ENCODE data around the gene SLC7A6. TPM values are rescaled to one million over a fixed set of nuclear protein-coding genes. Genes with fewer than 3 reads are reported as not detected.

Gene SLC7A6
- total RNA-seq, 4 donors from 2014 or later = 20.6 to 145 (median 31.4) TPM

GRCh38 chr16:68244903-68245853, 19.1 kb upstream of the SLC7A6 start, which contains the start of gene PLA2G15:
Gene PLA2G15 (plus strand): TSS chr16:68245373. CDS start chr16:68245427, 54 bp downstream.
- intact Hi-C loops (cut with DNase I; ENCODE audit: low total_unique reads) (no loop called here), in situ Hi-C loops (cut with MboI; ENCODE audit: low pct_ligation_motif_present in 1 of 4, low pct_unique_long_range_greater_than_20kb in 1 of 4, low sequenced_read_pairs in 3 of 4) (loop anchor here in 1 of 4 donors (25.0 kb wide), 1 partner anchor 158 kb away; the partner anchor contains the start of gene NFATC3)
- DNase-seq = peak; percentile 98
- Histone ChIP-seq H3K9me3 (no peaks in the 10 kb centered on the region), H3K4me3 (peak within 1 kb of the TSS; percentile 67 to 84 (median 68)), H3K36me3 (no peaks in the 10 kb centered on the region), H3K27me3 (no peaks in the 10 kb centered on the region), H3K4me1 (peaks cover 18 to 30% (median 21%) of the 10 kb centered on the region in 4 donors), H3K27ac (peak within 1 kb of the TSS; percentile 61 to 79 (median 76))
- WGBS, 2 donors (ENCODE audit: low coverage in 1 of 2) = 1% methylated on average over 62 of the region's 75 CpGs; no CpG with 5 or more reads in 1 of the 2 donors
- peak; percentile 64 for TF ChIP-seq POLR2A (IDR thresholded peaks at IDR 0.05)
- no peak for TF ChIP-seq EP300 (IDR thresholded peaks at IDR 0.05; ENCODE audit: low read depth)
- peak; percentile 62 to 82 (median 78) for TF ChIP-seq POLR2AphosphoS5 (IDR thresholded peaks at IDR 0.05)
- TF ChIP-seq CTCF (IDR thresholded peaks at IDR 0.05) = no peak

GRCh38 chr16:68246121-68246520, 18.2 kb upstream of the SLC7A6 start:
- in situ Hi-C loops (cut with MboI; ENCODE audit: low pct_ligation_motif_present in 1 of 4, low pct_unique_long_range_greater_than_20kb in 1 of 4, low sequenced_read_pairs in 3 of 4) = loop anchor here in 1 of 4 donors (25.0 kb wide), 1 partner anchor 159 kb away; the partner anchor contains the start of gene NFATC3
- Histone ChIP-seq H3K27ac (peak overlapping the region in 3 of 4 donors; percentile 43 to 77 (median 50)), H3K9me3 (no peaks in the 10 kb centered on the region), H3K36me3 (peaks cover 0 to 7% (median 0%) of the 10 kb centered on the region in 4 donors), H3K27me3 (no peaks in the 10 kb centered on the region), H3K4me1 (peaks cover 16 to 28% (median 21%) of the 10 kb centered on the region in 4 donors), H3K4me3 (peak overlapping the region in 2 of 4 donors; percentile 8 to 70)
- TF ChIP-seq POLR2AphosphoS5 (IDR thresholded peaks at IDR 0.05) (no peak), EP300 (IDR thresholded peaks at IDR 0.05; ENCODE audit: low read depth) (no peak), POLR2A (IDR thresholded peaks at IDR 0.05) (no peak), CTCF (IDR thresholded peaks at IDR 0.05) (no peak)
- DNase-seq = no peak
- 91% methylated on average over 7 of the region's 7 CpGs; no CpG with 5 or more reads in 1 of the 2 donors for WGBS, 2 donors (ENCODE audit: low coverage in 1 of 2)
- intact Hi-C loops (cut with DNase I; ENCODE audit: low total_unique reads) = no loop called here

- Histone ChIP-seq H3K27me3 (no peaks in the 10 kb centered on the region), H3K27ac (peak overlapping the region in 2 of 4 donors; percentile 43 to 77), H3K4me1 (peaks cover 16 to 28% (median 21%) of the 10 kb centered on the region in 4 donors), H3K36me3 (peaks cover 0 to 7% (median 0%) of the 10 kb centered on the region in 4 donors), H3K4me3 (peak overlapping the region in 1 of 4 donors; percentile 70), H3K9me3 (no peaks in the 10 kb centered on the region)
- TF ChIP-seq POLR2A (IDR thresholded peaks at IDR 0.05) (no peak), EP300 (IDR thresholded peaks at IDR 0.05; ENCODE audit: low read depth) (no peak), POLR2AphosphoS5 (IDR thresholded peaks at IDR 0.05) (no peak), CTCF (IDR thresholded peaks at IDR 0.05) (no peak)
- in situ Hi-C loops (cut with MboI; ENCODE audit: low pct_ligation_motif_present in 1 of 4, low pct_unique_long_range_greater_than_20kb in 1 of 4, low sequenced_read_pairs in 3 of 4) (loop anchor here in 1 of 4 donors (25.0 kb wide), 1 partner anchor 159 kb away; the partner anchor contains the start of gene NFATC3), intact Hi-C loops (cut with DNase I; ENCODE audit: low total_unique reads) (no loop called here)
- 88 to 89% methylated on average over 3 to 5 of the region's 5 CpGs for WGBS, 2 donors (ENCODE audit: low coverage in 1 of 2)
- DNase-seq = no peak
Observed at GRCh38 chr16:68246666-68247065, 17.7 kb upstream of the SLC7A6 start.

GRCh38 chr16:68247400-68247799, 16.9 kb upstream of the SLC7A6 start:
- Histone ChIP-seq H3K4me3 (no peak overlapping the region), H3K27me3 (no peaks in the 10 kb centered on the region), H3K9me3 (no peaks in the 10 kb centered on the region), H3K36me3 (peaks cover 0 to 7% (median 0%) of the 10 kb centered on the region in 4 donors), H3K4me1 (peaks cover 16 to 28% (median 21%) of the 10 kb centered on the region in 4 donors), H3K27ac (peak overlapping the region in 3 of 4 donors; percentile 3 to 11 (median 10))
- intact Hi-C loops (cut with DNase I; ENCODE audit: low total_unique reads) (no loop called here), in situ Hi-C loops (cut with MboI; ENCODE audit: low pct_ligation_motif_present in 1 of 4, low pct_unique_long_range_greater_than_20kb in 1 of 4, low sequenced_read_pairs in 3 of 4) (loop anchor here in 1 of 4 donors (25.0 kb wide), 1 partner anchor 160 kb away; the partner anchor contains the start of gene NFATC3)
- 83% methylated on average over 4 of the region's 4 CpGs; no CpG with 5 or more reads in 1 of the 2 donors for WGBS, 2 donors (ENCODE audit: low coverage in 1 of 2)
- no peak for DNase-seq
- TF ChIP-seq POLR2A (IDR thresholded peaks at IDR 0.05) (no peak), POLR2AphosphoS5 (IDR thresholded peaks at IDR 0.05) (no peak), EP300 (IDR thresholded peaks at IDR 0.05; ENCODE audit: low read depth) (no peak), CTCF (IDR thresholded peaks at IDR 0.05) (no peak)

All from transverse colon (tissue), 4 donors.